Measurements from ENCODE around the gene SLC9A3. TPM values are rescaled to one million over a fixed set of nuclear protein-coding genes. Genes with fewer than 3 reads are reported as not detected.
A peak's percentile ranks its signal among the peaks of the same experiment; 100 is the strongest.

The SLC9A3 gene
- total RNA-seq, 2 donors from 2014 or later: 1.6 to 2.2 TPM

- Mint-ChIP-seq H3K36me3 (ENCODE audit: low read depth) (no peaks in the 10 kb centered on the region), H3K4me3 (no peak overlapping the region), H3K4me1 (no peaks in the 10 kb centered on the region), H3K27ac (no peak overlapping the region), H3K9me3 (no peaks in the 10 kb centered on the region), H3K27me3 (peaks cover 8% of the 10 kb centered on the region)
- ATAC-seq (replicated peaks): no peak
Measured at GRCh38 chr5:537621-538071, 13.4 kb upstream of the SLC9A3 start.

- Mint-ChIP-seq H3K4me3 (no peak overlapping the region), H3K27ac (no peak overlapping the region), H3K9me3 (no peaks in the 10 kb centered on the region), H3K36me3 (ENCODE audit: low read depth) (no peaks in the 10 kb centered on the region), H3K4me1 (no peaks in the 10 kb centered on the region), H3K27me3 (peaks cover 6% of the 10 kb centered on the region)
- ATAC-seq (replicated peaks): no peak
Measured at GRCh38 chr5:537098-537497, 12.8 kb upstream of the SLC9A3 start.

GRCh38 chr5:535846-536698, 11.8 kb upstream of the SLC9A3 start:
- Mint-ChIP-seq H3K36me3 (ENCODE audit: low read depth) (no peaks in the 10 kb centered on the region), H3K9me3 (no peaks in the 10 kb centered on the region), H3K4me3 (no peak overlapping the region), H3K27ac (no peak overlapping the region), H3K4me1 (no peaks in the 10 kb centered on the region), H3K27me3 (peaks cover 5% of the 10 kb centered on the region)
- ATAC-seq (replicated peaks): no peak

- Mint-ChIP-seq H3K4me3 (no peak overlapping the region), H3K27me3 (peaks cover 14% of the 10 kb centered on the region), H3K4me1 (peaks cover 1% of the 10 kb centered on the region), H3K9me3 (no peaks in the 10 kb centered on the region), H3K27ac (no peak overlapping the region), H3K36me3 (ENCODE audit: low read depth) (no peaks in the 10 kb centered on the region)
- no peak for ATAC-seq (replicated peaks)
Measured at GRCh38 chr5:534743-535671, 10.8 kb upstream of the SLC9A3 start.

- no peaks in the 10 kb centered on the region for H3K9me3 Mint-ChIP-seq
- H3K27ac Mint-ChIP-seq: no peak overlapping the region
- no peak for ATAC-seq (replicated peaks)
- H3K27me3 Mint-ChIP-seq: peaks cover 21% of the 10 kb centered on the region
- no peaks in the 10 kb centered on the region for H3K36me3 Mint-ChIP-seq (ENCODE audit: low read depth)
- H3K4me3 Mint-ChIP-seq: no peak overlapping the region
- peaks cover 8% of the 10 kb centered on the region for H3K4me1 Mint-ChIP-seq
Measured at GRCh38 chr5:533955-534742, 9.9 kb upstream of the SLC9A3 start.

GRCh38 chr5:533243-533954, 9.2 kb upstream of the SLC9A3 start:
- H3K27ac Mint-ChIP-seq: no peak overlapping the region
- peaks cover 23% of the 10 kb centered on the region for H3K27me3 Mint-ChIP-seq
- H3K36me3 Mint-ChIP-seq (ENCODE audit: low read depth): no peaks in the 10 kb centered on the region
- no peak for ATAC-seq (replicated peaks)
- no peak overlapping the region for H3K4me3 Mint-ChIP-seq
- H3K4me1 Mint-ChIP-seq: peaks cover 10% of the 10 kb centered on the region
- no peaks in the 10 kb centered on the region for H3K9me3 Mint-ChIP-seq

GRCh38 chr5:532521-533242, 8.4 kb upstream of the SLC9A3 start:
- peaks cover 10% of the 10 kb centered on the region for H3K4me1 Mint-ChIP-seq
- no peak for ATAC-seq (replicated peaks)
- no peak overlapping the region for H3K27ac Mint-ChIP-seq
- H3K36me3 Mint-ChIP-seq (ENCODE audit: low read depth): no peaks in the 10 kb centered on the region
- no peaks in the 10 kb centered on the region for H3K9me3 Mint-ChIP-seq
- peaks cover 23% of the 10 kb centered on the region for H3K27me3 Mint-ChIP-seq
- H3K4me3 Mint-ChIP-seq: no peak overlapping the region

GRCh38 chr5:531749-532315, 7.6 kb upstream of the SLC9A3 start:
- H3K27me3 Mint-ChIP-seq: peaks cover 28% of the 10 kb centered on the region
- peaks cover 14% of the 10 kb centered on the region for H3K4me1 Mint-ChIP-seq
- no peak for ATAC-seq (replicated peaks)

GRCh38 chr5:531101-531748, 7.0 kb upstream of the SLC9A3 start:
- Mint-ChIP-seq H3K36me3 (ENCODE audit: low read depth) (no peaks in the 10 kb centered on the region), H3K4me1 (peaks cover 14% of the 10 kb centered on the region), H3K9me3 (no peaks in the 10 kb centered on the region), H3K27me3 (peaks cover 26% of the 10 kb centered on the region), H3K4me3 (no peak overlapping the region), H3K27ac (no peak overlapping the region)
- no peak for ATAC-seq (replicated peaks)

More at GRCh38 chr5:531749-532315, 7.6 kb upstream of the SLC9A3 start:
- Mint-ChIP-seq H3K27ac (no peak overlapping the region), H3K36me3 (ENCODE audit: low read depth) (no peaks in the 10 kb centered on the region), H3K9me3 (no peaks in the 10 kb centered on the region), H3K4me3 (no peak overlapping the region)

- ATAC-seq (replicated peaks): peak; percentile 36
Measured at GRCh38 chr5:530001-530955, 6.0 kb upstream of the SLC9A3 start.

GRCh38 chr5:528629-529511, 4.6 kb upstream of the SLC9A3 start:
- no peak overlapping the region for H3K27ac Mint-ChIP-seq
- no peaks in the 10 kb centered on the region for H3K9me3 Mint-ChIP-seq
- peaks cover 22% of the 10 kb centered on the region for H3K4me1 Mint-ChIP-seq
- peaks cover 40% of the 10 kb centered on the region for H3K27me3 Mint-ChIP-seq
- peaks cover 7% of the 10 kb centered on the region for H3K36me3 Mint-ChIP-seq (ENCODE audit: low read depth)
- peak overlapping the region; percentile 31 for H3K4me3 Mint-ChIP-seq
- ATAC-seq (replicated peaks): peak; percentile 30

More at GRCh38 chr5:530001-530955, 6.0 kb upstream of the SLC9A3 start:
- Mint-ChIP-seq H3K27me3 (peaks cover 35% of the 10 kb centered on the region), H3K36me3 (ENCODE audit: low read depth) (peaks cover 3% of the 10 kb centered on the region), H3K4me1 (peaks cover 18% of the 10 kb centered on the region), H3K9me3 (no peaks in the 10 kb centered on the region), H3K4me3 (peak overlapping the region; percentile 31), H3K27ac (no peak overlapping the region)

Data from activated T-helper 17 cell treated with anti-CD3 and anti-CD28 coated beads, Interleukin-2, amount 50 U/mL, for 72 hours (primary cell).